Stimulated activated CD4-positive, alpha-beta T cell treated with anti-CD3 and anti-CD28 coated beads, Interleukin-1b, Interleukin-23, amount 100 ng/mL, for 1 hour (primary cell): ENCODE measurements around the gene PTK7.

Experiments
- DNase-seq, 2 donors: peaks; one replicate each; pipeline ENCODE4 v3.0.0-alpha.2; 2020; ENCODE audit warnings: low read depth in 2 of 2

The PTK7 gene

GRCh38 chr6:43086022-43086658, 10.0 kb downstream of the PTK7 start:
- no peak for DNase-seq

DNA sequence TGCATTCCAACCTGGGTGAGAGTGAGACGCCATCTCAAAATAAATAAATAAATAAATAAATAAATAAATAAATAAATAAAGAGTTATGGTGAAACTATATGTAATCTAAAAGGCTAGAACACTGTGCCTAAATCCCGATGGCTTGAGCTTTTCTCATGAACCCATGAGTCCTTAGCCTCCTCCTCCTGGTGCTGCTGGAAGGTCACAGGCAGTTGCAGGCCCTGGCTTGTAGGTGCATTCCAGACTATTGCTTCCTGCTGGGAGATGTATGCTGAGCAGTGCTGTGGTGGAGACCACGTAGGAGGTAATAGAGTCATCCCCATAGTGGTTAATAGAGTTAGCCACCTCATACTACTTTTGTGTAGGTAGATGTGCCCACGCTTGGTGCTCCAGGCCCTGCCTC, 12.5 kb downstream of the PTK7 start:
- DNase-seq: no peak

- DNase-seq: no peak
These were observed 13.4 kb downstream of the PTK7 start for GRCh38 chr6:43089467-43089866.

- DNase-seq: no peak
These were observed 13.9 kb downstream of the PTK7 start for GRCh38 chr6:43089874-43090558.

GRCh38 chr6:43090559-43090956, 14.4 kb downstream of the PTK7 start:
- DNase-seq: no peak

DNA sequence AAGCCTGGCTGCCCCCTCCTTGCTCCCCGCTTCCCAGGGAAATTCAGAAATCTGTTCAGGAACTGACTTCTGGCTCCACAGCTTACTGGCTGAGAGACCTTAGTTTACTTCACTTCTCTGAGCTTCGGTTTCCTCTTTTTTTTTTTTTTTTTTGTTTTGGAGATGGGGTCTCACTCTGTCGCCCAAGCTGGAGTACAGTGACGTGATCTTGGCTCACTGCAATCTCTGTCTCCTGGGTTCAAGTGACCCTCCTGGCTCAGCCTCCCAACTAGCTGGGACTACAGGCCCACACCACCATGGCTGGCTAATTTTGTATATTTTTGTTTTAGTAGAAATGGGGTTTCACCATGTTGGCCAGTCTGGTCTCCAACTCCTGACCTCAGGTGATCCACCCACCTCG, 14.9 kb downstream of the PTK7 start:
- DNase-seq: no peak

GRCh38 chr6:43091436-43091991, 15.4 kb downstream of the PTK7 start:
- no peak for DNase-seq

GRCh38 chr6:43092635-43093034, 16.5 kb downstream of the PTK7 start:
- DNase-seq: no peak

DNA sequence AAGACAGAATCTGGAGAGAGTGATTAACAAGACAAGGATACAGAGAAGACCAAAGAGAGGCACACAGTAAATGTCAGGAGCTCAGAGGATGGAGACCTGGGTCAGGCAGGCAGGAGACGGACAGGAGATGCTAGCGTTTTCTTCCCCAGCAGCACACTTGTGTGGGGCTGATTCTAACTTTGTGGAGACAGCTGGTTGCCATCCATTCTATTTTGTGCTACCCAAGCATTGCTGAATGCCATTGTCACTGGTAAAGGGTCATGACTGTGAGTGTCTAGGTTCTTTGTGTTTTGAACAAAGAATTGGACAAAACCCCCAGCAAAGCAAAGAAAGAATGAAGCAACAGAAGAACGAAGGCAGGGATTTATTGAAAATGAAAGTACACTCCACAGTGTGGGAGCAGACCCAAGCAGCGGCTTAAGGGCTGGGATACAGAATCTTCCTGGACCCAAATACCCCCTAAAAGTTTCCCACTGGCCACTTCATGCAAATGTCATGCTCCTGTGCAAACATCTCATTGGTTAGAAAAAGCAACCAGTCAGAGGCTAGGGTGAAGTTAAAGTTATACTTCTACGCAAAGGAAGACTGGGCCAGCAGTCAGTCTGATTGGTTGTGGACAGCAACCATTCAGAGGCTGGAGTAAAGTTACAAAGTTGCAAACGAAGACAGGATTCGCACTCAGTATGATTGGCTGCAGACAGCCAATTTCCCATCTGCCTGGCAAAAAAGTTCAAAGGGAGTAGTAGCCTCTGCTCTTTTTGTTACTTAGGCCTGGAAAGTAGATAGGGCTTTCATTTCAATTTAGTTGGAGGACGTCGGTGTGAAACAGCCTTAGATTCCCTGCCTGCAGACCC, 17.5 kb downstream of the PTK7 start:
- no peak for DNase-seq

DNA sequence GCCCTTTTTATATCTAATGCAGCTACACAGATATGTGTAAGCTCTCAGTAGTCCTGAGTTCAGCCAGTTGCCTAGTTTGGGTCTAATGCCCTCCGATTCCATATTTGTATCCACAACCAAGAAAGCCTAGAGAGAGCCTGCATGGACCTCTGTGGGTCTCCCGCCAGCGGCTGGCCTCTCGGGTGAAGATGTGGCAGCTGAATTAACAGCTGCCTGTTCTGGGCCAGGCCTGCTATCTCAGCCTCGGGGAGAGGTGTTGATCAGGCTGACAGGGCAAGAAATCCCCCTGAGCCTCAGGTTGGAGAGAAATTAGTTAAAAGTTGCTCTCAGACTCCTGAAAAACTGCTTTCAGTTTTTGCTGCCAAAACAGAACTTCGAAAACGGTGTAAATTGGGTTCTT, 19.8 kb downstream of the PTK7 start:
- no peak for DNase-seq

DNA sequence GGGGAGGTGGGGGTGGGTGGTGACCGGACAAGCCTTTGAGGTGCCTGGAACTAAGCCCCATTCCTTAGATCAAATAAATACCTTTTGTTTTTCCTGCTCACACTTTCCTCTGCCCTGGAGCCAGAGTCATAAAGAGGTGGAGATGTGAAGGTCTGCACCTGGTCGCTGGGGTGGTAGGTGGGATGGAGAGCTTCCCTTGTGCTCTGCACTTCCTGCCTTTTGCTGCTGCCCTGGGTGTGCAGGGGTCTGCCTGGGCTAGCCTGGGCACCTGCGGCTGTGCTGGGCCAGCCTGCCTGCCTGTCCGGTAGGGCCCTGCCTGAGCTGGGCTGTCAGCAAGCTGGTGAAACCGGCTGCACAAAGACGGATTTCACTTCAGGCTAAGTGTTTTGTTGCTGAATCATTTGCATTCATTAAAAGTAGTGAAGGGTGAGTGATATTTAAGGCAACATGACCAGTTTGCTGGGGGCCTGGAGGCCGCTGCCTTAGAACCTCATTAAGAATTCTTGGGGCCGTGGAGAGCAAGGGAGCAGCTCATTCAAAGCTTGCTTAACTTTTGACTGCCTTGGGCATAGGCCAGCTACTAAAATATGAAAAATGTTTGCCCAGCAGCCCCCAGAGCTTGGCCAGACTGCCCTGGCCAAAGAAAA, 20.5 kb downstream of the PTK7 start:
- no peak for DNase-seq

- DNase-seq: no peak
These were observed 21.0 kb downstream of the PTK7 start for GRCh38 chr6:43097098-43097489.

DNA sequence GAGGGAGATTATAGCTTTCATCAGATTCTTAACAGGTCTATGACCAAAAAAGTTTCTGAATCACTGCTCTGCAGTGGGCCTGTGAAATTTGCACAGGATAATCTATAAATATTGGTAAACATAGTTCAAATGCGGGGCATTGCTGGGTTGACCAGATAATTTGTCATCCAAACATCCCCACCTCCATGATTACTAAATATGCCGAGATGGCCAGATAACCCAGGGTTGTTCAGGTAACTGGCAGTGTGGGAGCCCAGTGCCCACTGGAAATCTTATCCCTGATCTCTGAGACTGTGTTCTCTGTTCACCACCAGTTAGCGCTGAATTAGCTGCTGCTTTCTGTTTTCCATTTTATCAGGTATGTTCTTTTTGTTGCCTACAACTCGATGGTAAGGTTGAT, 21.4 kb downstream of the PTK7 start:
- no peak for DNase-seq

- no peak for DNase-seq
These were observed 25.4 kb downstream of the PTK7 start for GRCh38 chr6:43101497-43101896.

DNA sequence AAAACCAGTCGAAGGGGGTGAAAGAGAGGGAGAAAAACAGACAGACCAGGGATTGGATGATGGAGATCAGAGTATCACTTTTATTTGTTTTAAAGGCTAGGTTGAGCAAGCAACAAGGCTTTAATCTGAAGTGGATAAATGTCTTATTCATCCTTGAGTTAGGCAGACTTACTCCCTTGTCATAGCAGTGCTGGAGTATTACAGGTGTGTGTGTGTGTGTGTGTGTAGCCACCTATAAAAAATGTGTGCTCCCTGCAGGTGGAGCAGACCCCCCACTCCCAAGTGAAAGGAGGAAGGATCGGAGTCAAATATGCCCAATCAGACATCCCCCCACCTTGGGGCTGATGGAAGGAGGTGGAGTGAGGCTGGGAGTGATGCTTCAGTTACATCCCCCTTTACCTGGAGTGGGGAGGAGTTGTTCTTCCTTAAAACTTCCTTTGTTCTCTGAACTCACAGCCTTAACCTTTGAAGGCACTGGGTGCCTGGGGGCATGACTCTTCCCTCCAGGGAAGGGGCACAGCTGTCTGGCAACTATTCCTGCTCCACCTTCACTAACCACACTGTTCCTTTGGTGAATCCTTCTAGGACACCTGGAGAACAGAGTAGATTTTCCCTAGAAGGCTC, 27.3 kb downstream of the PTK7 start:
- no peak for DNase-seq

DNA sequence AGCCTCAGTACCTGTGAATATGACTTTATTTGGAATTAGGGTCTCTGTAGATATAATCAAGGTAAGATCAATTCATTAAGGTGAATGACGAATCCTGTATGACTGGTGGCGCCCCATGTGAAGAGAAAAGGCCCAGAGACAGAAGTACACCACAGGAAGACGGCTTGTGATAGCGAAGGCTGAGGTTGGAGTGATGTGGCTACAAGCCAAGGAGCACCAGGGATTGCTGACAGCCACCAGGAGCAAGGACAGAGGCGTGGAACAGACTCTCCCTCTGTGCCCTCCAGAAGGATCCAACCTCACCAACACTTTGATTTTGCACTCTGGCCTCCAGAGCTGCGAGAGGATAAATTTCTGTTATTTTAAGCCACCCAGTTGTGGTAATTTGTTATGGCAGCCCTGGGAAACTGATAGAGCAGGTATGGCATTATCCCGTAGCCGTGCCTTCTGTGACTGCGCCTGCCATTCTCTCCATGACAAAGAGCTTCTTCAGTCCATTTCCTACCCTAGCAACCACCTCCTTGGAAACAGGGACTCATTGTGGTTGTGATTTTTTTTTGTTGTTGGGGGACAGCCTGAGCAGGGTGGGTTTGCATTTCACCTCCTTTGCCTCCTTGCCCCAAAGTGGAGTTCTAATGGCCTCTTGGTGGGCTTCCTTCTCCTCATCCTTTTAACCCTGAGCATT, 29.6 kb downstream of the PTK7 start:
- no peak for DNase-seq

DNA sequence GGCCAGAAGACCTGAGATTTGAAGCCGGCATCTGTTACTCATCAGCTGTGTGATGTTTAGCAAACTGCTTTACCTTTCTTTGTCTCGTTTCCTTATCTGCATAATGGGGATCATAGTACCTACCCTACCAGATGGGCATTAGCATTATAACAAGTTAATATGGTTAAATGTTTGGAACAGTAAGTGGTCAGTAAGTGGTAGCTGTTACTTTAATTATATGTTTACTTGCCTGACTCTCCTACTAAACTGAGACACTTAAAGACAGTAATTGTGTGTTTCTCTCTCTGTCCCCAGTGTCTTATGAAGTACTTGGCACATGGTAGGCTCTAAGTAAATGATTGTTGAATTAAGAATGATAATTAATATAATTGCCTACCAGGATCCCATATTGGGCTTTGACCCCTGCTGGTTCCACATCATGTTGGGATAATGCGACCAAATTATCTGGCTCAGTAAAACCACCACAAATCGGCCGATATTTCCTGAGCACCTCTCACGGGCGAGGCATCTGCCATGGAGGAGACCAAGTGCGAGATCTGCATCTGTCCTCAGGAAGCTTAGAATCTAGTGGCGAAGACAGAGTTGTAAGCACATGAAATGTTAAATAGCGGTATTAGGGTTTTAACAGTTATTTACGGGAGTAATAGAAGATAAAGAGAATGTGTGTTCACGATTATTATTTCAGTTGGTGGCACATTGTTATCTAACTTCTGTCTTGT, 31.4 kb downstream of the PTK7 start:
- DNase-seq: no peak

DNA sequence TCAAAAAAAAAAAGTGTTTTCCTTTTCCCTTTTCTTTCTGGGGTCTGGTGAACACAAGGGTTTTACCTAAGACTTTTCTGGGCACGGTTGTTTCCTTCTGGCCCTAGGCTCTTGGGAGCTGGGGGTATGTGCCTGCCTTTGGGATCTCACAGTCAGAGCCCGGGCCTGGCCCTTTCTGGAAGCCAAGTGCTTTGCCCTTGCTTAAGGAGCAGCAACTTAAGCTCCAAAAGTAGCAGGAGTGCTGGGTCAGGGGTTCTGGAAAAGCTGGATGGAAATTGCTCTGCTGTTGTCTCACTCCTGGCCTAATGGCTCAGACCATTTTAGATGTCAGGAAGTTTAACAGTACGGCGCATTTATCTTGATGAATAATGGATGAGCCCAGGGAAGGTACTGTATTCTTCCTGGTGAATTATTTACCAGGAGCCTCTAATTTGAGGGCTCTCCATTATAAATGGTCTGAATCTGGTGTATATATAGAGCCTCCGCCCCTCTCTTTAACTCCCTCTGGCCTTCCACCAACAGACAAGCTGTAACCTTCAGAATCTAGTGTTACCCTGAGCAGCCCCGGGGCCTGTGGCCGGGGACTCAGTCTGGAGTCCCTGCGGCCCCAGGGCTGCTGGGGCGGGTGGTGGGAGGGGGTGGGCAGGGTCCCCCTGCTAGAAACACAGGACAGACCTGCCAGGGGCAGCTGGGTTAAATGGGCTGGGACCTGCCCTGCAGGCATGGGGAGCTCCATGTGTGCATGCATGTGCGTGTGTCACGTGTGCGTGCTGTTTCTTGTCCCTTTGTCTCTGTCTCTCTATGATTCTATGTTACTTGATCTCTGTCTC, 37.5 kb downstream of the PTK7 start:
- DNase-seq: no peak

DNA sequence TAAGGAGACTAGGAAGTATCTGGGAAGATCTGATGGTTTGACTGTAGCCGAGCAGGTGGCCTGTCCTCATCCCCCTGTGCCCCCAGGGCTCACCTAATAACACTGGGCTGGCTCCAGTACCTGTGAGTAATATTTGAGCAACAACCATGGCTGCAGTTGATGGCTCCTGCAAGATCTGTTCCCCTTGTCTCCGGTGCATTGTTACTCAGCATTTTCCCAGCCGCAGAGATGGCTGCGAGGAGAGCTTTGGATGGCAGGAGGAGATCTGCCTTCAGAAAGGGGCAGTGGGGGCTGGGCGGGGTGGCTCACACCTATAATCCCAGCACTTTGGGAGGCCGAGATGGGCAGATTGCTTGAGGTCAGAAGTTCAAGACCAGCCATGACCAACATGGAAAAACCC, 39.3 kb downstream of the PTK7 start:
- DNase-seq: no peak
